Stimulated activated CD4-positive, alpha-beta T cell treated with anti-CD3 and anti-CD28 coated beads, Interleukin-12 subunit alpha, Interleukin-12 subunit beta, amount 100 ng/mL, for 4 hours (primary cell): ENCODE results near the gene GAMT.

ENCODE experiments used
- DNase-seq: peaks from one replicate; pipeline ENCODE4 v3.0.0-alpha.2; 2020

Gene GAMT

GRCh38 chr19:1363599-1363998, 37.7 kb downstream of the GAMT start:
- no peak for DNase-seq

GRCh38 chr19:1362387-1363257, 38.7 kb downstream of the GAMT start:
- no peak for DNase-seq

- no peak for DNase-seq
These were observed 39.5 kb downstream of the GAMT start for GRCh38 chr19:1361601-1362386.

- no peak for DNase-seq
These were observed 40.4 kb downstream of the GAMT start for GRCh38 chr19:1360818-1361461.

GRCh38 chr19:1360126-1360817, 41.1 kb downstream of the GAMT start:
- DNase-seq = no peak

- DNase-seq = no peak
These were observed 43.7 kb downstream of the GAMT start for GRCh38 chr19:1357531-1358109.

GRCh38 chr19:1356508-1356865, 44.9 kb downstream of the GAMT start:
- no peak for DNase-seq

GRCh38 chr19:1355568-1356507, 45.5 kb downstream of the GAMT start:
- DNase-seq = no peak

- no peak for DNase-seq
These were observed 46.3 kb downstream of the GAMT start for GRCh38 chr19:1354970-1355567.

- no peak for DNase-seq
These were observed 48.2 kb downstream of the GAMT start for GRCh38 chr19:1353144-1353543.

- no peak for DNase-seq
These were observed 49.9 kb downstream of the GAMT start for GRCh38 chr19:1351381-1351851.

- DNase-seq = no peak
These were observed 50.5 kb downstream of the GAMT start for GRCh38 chr19:1350867-1351266.

GRCh38 chr19:1349211-1349610, 52.1 kb downstream of the GAMT start:
- DNase-seq = no peak
